MM.1S (cell line): ENCODE data around the gene TIMM21.

Source experiments
- DNase-seq: peaks from one replicate; pipeline ENCODE4 v3.0.0-alpha.2; 2015
- H2AFZ ChIP-seq: fragments of 300-600 bp; sonication (generic); 2 replicates; pipeline ENCODE4 v1.6.0; 2016; ENCODE audit warnings: antibody characterized with exemption, low read length
- H3F3A ChIP-seq: fragments of 300-600 bp; sonication (generic); 2 replicates; pipeline ENCODE4 v1.6.1; 2016; ENCODE audit warnings: mild to moderate bottlenecking, antibody characterized with exemption, low read length, moderate library complexity, mixed read lengths; ENCODE audit not compliant: insufficient read depth
- H3K27ac ChIP-seq: fragments of 300-600 bp; sonication (generic); 2 replicates; pipeline ENCODE4 v1.5.1; 2016; ENCODE audit warnings: mild to moderate bottlenecking, low read length
- H3K27me3 ChIP-seq: fragments of 300-600 bp; sonication (generic); replicated peaks from 2 replicates; pipeline ENCODE4 v1.6.0; 2016; ENCODE audit warnings: low read length; ENCODE audit not compliant: insufficient read depth
- H3K36me3 ChIP-seq: fragments of 300-600 bp; sonication (generic); replicated peaks from 2 replicates; pipeline ENCODE4 v1.6.1; 2016; ENCODE audit warnings: mild to moderate bottlenecking, low read length, mixed read lengths; ENCODE audit not compliant: insufficient read depth
- H3K4me1 ChIP-seq: fragments of 300-600 bp; sonication (generic); 2 replicates; pipeline ENCODE4 v1.6.1; 2016; ENCODE audit warnings: low read length, mixed read lengths
- H3K4me2 ChIP-seq: fragments of 300-600 bp; sonication (generic); 2 replicates; pipeline ENCODE4 v1.6.0; 2016; ENCODE audit warnings: low read depth, low read length
- H3K4me3 ChIP-seq: fragments of 300-600 bp; sonication (generic); 2 replicates; pipeline ENCODE4 v1.5.1; 2016; ENCODE audit warnings: low read length, mixed read lengths
- H3K79me2 ChIP-seq: fragments of 300-600 bp; sonication (generic); 2 replicates; pipeline ENCODE4 v1.6.1; 2016; ENCODE audit warnings: mixed run types, low read length, mixed read lengths
- H3K9ac ChIP-seq: fragments of 300-600 bp; sonication (generic); 2 replicates; pipeline ENCODE4 v1.6.1; 2016; ENCODE audit warnings: low read length, mixed read lengths
- H3K9me2 ChIP-seq: fragments of 300-600 bp; sonication (generic); replicated peaks from 2 replicates; pipeline ENCODE4 v1.6.1; 2016; ENCODE audit warnings: mild to moderate bottlenecking, low read length, mixed read lengths; ENCODE audit not compliant: insufficient read depth
- H3K9me3 ChIP-seq: fragments of 300-600 bp; sonication (generic); replicated peaks from 2 replicates; pipeline ENCODE4 v1.6.1; 2016; ENCODE audit warnings: mild to moderate bottlenecking, low read length, mixed read lengths; ENCODE audit not compliant: insufficient read depth
- H4K20me1 ChIP-seq: fragments of 300-600 bp; sonication (generic); 2 replicates; pipeline ENCODE4 v1.6.1; 2016; ENCODE audit warnings: mild to moderate bottlenecking, low read length, moderate library complexity, mixed read lengths; ENCODE audit not compliant: insufficient read depth
- EZH2 ChIP-seq: fragments of 300-600 bp; sonication (generic); optimal IDR thresholded peaks from 2 replicates; pipeline ENCODE3; 2017; ENCODE audit warnings: low read depth, mild to moderate bottlenecking, antibody characterized with exemption, low read length, mixed read lengths
- EZH2phosphoT487 ChIP-seq: fragments of 300-600 bp; sonication (generic); IDR thresholded peaks from 2 replicates; pipeline ENCODE4 v1.6.1; 2018; ENCODE audit warnings: antibody characterized with exemption, low read length
- TF ChIP-seq, protein P1 (sequence below): fragments of 300-600 bp; sonication (generic); IDR thresholded peaks from 2 replicates; pipeline ENCODE4 v1.5.1; 2016; ENCODE audit warnings: antibody characterized with exemption, low read length, mixed read lengths

TIMM21 gene

DNA sequence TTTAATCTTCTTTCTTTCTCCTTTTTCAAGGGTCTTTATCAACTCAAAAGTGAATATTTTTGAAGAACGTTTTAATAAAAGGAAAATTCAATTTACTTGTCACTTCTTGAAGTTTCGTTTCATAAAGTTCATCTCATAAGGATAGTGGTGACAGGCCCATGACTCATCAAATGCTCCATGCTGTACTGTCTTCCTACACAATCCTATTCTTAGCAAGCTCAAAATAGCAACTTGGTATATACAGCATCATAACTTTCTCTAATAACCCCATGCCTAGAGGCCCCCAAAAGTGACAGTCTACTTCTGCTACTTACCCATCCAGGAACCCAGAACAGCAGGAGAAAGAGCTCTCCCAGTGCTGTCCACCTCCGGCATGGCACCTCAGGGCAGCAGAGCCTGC, 8.4 kb upstream of the TIMM21 start:
- H3K79me2 ChIP-seq: no peaks in the 10 kb centered on the region
- no peaks in the 10 kb centered on the region for H3K9me3 ChIP-seq
- no peaks in the 10 kb centered on the region for H3K27me3 ChIP-seq
- H3K9me2 ChIP-seq: no peaks in the 10 kb centered on the region
- H3K4me1 ChIP-seq: 0 out of 2 replicates have a peak, but pooled peaks cover 5% of the 10 kb centered on the region
- H3K4me3 ChIP-seq: no peak overlapping the region
- H3K36me3 ChIP-seq: no peaks in the 10 kb centered on the region
- H2AFZ ChIP-seq: no peak overlapping the region
- DNase-seq: no peak
- no peaks in the 10 kb centered on the region for H3F3A ChIP-seq
- no peak overlapping the region for H3K9ac ChIP-seq
- no peak overlapping the region for H3K27ac ChIP-seq
- TF ChIP-seq, protein P1, sequence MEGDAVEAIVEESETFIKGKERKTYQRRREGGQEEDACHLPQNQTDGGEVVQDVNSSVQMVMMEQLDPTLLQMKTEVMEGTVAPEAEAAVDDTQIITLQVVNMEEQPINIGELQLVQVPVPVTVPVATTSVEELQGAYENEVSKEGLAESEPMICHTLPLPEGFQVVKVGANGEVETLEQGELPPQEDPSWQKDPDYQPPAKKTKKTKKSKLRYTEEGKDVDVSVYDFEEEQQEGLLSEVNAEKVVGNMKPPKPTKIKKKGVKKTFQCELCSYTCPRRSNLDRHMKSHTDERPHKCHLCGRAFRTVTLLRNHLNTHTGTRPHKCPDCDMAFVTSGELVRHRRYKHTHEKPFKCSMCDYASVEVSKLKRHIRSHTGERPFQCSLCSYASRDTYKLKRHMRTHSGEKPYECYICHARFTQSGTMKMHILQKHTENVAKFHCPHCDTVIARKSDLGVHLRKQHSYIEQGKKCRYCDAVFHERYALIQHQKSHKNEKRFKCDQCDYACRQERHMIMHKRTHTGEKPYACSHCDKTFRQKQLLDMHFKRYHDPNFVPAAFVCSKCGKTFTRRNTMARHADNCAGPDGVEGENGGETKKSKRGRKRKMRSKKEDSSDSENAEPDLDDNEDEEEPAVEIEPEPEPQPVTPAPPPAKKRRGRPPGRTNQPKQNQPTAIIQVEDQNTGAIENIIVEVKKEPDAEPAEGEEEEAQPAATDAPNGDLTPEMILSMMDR: no peak
- TF ChIP-seq EZH2phosphoT487 (no peak), EZH2 (no peak)
- H3K4me2 ChIP-seq: no peak overlapping the region
- no peaks in the 10 kb centered on the region for H4K20me1 ChIP-seq

DNA sequence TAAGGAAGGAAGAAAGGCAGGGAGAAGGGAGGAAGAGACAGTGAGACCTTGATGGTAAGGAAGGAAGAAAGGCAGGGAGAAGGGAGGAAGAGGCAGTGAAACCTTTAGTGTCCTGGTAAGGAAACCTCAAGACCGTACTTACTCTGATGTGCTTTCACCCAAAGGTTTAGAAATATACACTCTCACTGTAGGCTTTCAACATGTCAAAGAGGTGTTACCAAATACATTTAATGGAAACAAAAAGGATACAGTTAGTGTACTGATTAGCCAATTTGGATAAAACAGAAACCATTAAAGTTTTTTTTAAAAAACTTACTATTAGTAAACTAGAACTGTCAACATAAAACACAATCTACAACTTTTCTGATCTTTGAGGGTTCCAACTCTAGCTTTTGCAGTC, 7.7 kb upstream of the TIMM21 start:
- no peaks in the 10 kb centered on the region for H3K27me3 ChIP-seq
- H2AFZ ChIP-seq: no peak overlapping the region
- H3K9me3 ChIP-seq: no peaks in the 10 kb centered on the region
- no peak overlapping the region for H3K4me2 ChIP-seq
- no peak overlapping the region for H3K27ac ChIP-seq
- H3K4me1 ChIP-seq: 0 out of 2 replicates have a peak, but pooled peaks cover 5% of the 10 kb centered on the region
- H3K4me3 ChIP-seq: no peak overlapping the region
- H3F3A ChIP-seq: no peaks in the 10 kb centered on the region
- no peaks in the 10 kb centered on the region for H3K79me2 ChIP-seq
- H4K20me1 ChIP-seq: no peaks in the 10 kb centered on the region
- H3K9ac ChIP-seq: no peak overlapping the region
- H3K9me2 ChIP-seq: no peaks in the 10 kb centered on the region
- TF ChIP-seq EZH2phosphoT487 (no peak), EZH2 (no peak)
- TF ChIP-seq, protein P1: no peak
- DNase-seq: no peak
- H3K36me3 ChIP-seq: no peaks in the 10 kb centered on the region

DNA sequence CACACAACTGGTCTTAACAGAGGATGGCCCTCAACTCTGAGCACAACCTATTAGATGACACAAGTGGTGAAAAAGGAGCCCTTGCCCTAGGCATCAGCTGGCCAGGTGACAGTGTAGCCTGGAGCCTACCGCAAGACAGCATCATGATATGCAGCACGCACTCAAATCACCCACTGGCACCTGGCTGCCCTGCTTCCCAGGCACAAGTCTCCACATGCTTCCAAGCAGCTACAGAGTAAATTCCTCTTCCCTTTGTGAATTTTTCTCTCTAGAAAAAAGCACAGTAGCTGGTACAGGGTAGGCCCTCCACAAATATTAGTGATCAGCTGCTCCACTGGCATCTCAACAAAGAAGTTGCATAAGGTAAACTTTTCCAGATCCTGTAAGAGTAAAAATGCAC, 6.7 kb upstream of the TIMM21 start:
- no peak for DNase-seq
- Histone ChIP-seq H3K27ac (no peak overlapping the region), H2AFZ (no peak overlapping the region), H3K79me2 (no peaks in the 10 kb centered on the region), H3K9ac (no peak overlapping the region), H3K27me3 (no peaks in the 10 kb centered on the region), H3K4me1 (peaks cover 5% of the 10 kb centered on the region; the same call in 1 of the 2 replicates), H3F3A (no peaks in the 10 kb centered on the region), H3K36me3 (no peaks in the 10 kb centered on the region), H3K9me3 (no peaks in the 10 kb centered on the region), H3K4me3 (no peak overlapping the region), H3K9me2 (no peaks in the 10 kb centered on the region), H4K20me1 (no peaks in the 10 kb centered on the region), H3K4me2 (no peak overlapping the region)
- no peak for TF ChIP-seq EZH2phosphoT487
- TF ChIP-seq, protein P1: no peak
